ENCODE measurements around the gene GAS7.

The GAS7 gene

DNA sequence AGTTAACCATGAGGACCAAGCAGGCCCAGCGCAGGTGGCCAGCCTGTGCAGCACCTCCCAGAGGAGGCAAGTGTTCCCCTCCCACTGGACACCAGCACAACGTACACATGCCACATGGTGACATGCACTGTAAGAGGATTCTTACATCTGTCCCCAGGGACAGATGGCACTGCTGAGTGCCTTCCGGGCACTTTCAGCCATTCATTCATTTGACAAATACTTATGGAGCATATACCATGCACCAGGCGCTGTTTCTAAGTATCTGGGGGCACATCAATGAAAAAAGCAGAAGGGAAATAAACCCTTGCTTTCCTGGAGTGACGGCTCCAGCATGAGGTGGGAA, 79.6 kb downstream of the GAS7 start:
- H3K27ac ChIP-seq: peak overlapping the region; percentile 70; the same call in 1 of the 2 replicates
- H3K36me3 ChIP-seq (ENCODE audit: insufficient read depth): no peaks in the 10 kb centered on the region
- peaks cover 23% of the 10 kb centered on the region for H3K4me1 ChIP-seq (ENCODE audit: low read depth, poor library complexity, severe bottlenecking)
- H3K4me2 ChIP-seq: no peak overlapping the region
- TF ChIP-seq, protein P1, sequence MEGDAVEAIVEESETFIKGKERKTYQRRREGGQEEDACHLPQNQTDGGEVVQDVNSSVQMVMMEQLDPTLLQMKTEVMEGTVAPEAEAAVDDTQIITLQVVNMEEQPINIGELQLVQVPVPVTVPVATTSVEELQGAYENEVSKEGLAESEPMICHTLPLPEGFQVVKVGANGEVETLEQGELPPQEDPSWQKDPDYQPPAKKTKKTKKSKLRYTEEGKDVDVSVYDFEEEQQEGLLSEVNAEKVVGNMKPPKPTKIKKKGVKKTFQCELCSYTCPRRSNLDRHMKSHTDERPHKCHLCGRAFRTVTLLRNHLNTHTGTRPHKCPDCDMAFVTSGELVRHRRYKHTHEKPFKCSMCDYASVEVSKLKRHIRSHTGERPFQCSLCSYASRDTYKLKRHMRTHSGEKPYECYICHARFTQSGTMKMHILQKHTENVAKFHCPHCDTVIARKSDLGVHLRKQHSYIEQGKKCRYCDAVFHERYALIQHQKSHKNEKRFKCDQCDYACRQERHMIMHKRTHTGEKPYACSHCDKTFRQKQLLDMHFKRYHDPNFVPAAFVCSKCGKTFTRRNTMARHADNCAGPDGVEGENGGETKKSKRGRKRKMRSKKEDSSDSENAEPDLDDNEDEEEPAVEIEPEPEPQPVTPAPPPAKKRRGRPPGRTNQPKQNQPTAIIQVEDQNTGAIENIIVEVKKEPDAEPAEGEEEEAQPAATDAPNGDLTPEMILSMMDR (conservative IDR thresholded peaks at IDR 0.05; ENCODE audit: low read depth, low read length): no peak
- no peaks in the 10 kb centered on the region for H4K20me1 ChIP-seq (ENCODE audit: insufficient read depth)
- H3K79me2 ChIP-seq (ENCODE audit: insufficient read depth, low read depth): no peaks in the 10 kb centered on the region
- no peaks in the 10 kb centered on the region for H3K27me3 ChIP-seq (ENCODE audit: insufficient read depth, low read depth)
- no peak overlapping the region for H3K4me3 ChIP-seq (IDR thresholded peaks at IDR 0.05; ENCODE audit: insufficient read depth, low read depth, low read length)
- H3K9ac ChIP-seq: no peak overlapping the region
- no peak overlapping the region for H2AFZ ChIP-seq (ENCODE audit: low read depth)

DNA sequence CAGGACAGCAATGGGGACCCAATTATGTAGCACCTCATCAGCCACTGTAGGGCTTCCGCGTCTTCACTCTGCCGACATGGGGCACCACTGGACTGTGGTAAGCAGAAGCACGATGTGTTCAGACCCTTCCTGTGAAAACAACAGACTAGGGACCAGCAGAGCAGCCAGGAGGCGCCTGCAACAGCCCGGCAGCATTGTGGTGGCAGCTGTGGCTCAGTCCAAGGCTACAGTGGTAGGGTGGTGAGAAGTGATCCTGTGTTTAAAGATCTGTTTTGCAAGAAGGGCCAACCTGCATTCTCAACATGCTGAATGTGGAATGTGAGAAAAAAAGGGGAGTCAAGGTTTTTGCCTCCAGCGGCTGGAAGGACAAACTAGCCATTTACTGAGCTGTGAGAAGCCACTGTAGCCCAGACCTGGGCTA, 80.8 kb downstream of the GAS7 start:
- TF ChIP-seq, protein P1 (conservative IDR thresholded peaks at IDR 0.05; ENCODE audit: low read depth, low read length): no peak
- Histone ChIP-seq H3K27ac (no peak overlapping the region), H3K4me3 (IDR thresholded peaks at IDR 0.05; ENCODE audit: insufficient read depth, low read depth, low read length) (no peak overlapping the region), H2AFZ (ENCODE audit: low read depth) (no peak overlapping the region), H3K27me3 (ENCODE audit: insufficient read depth, low read depth) (no peaks in the 10 kb centered on the region), H3K4me1 (ENCODE audit: low read depth, poor library complexity, severe bottlenecking) (peaks cover 23% of the 10 kb centered on the region), H3K9ac (no peak overlapping the region), H3K4me2 (no peak overlapping the region), H3K36me3 (ENCODE audit: insufficient read depth) (no peaks in the 10 kb centered on the region), H4K20me1 (ENCODE audit: insufficient read depth) (no peaks in the 10 kb centered on the region), H3K79me2 (ENCODE audit: insufficient read depth, low read depth) (no peaks in the 10 kb centered on the region)

DNA sequence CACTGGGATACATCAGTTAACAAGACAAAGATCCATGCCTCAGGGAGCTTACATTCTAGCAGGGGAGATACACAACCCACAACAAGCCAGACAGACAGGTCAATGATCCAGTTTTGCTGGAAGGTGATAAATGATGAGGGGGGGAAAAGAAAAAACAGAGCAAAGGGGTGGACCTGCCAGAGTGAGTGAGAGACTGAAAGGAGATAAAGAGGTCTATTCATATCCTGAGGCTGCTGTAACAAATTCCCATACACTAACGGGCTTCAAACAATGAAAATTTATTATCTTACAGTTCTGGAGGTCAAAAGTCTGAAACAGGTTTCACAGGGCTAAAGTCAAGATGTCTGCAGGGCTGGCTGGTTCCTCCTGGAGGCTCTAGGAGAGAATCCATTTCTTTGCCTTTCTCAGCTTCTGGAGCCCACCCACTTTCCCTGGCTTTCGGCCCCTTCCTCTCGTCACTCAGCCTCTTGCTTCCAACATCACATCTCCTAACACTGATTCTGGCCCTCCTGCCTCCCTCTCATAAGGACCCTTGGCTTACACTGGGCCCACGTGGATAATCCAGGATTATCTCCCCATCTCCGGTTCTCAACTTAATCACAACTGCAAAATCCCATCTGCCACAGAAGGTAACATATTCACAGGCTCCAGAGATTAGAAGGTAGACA, 81.5 kb downstream of the GAS7 start:
- Histone ChIP-seq H3K36me3 (ENCODE audit: insufficient read depth) (no peaks in the 10 kb centered on the region), H3K27ac (no peak overlapping the region), H3K4me3 (IDR thresholded peaks at IDR 0.05; ENCODE audit: insufficient read depth, low read depth, low read length) (no peak overlapping the region), H3K27me3 (ENCODE audit: insufficient read depth, low read depth) (no peaks in the 10 kb centered on the region), H3K4me2 (no peak overlapping the region), H3K79me2 (ENCODE audit: insufficient read depth, low read depth) (no peaks in the 10 kb centered on the region), H4K20me1 (ENCODE audit: insufficient read depth) (no peaks in the 10 kb centered on the region), H2AFZ (ENCODE audit: low read depth) (no peak overlapping the region), H3K4me1 (ENCODE audit: low read depth, poor library complexity, severe bottlenecking) (peaks cover 23% of the 10 kb centered on the region), H3K9ac (no peak overlapping the region)
- TF ChIP-seq, protein P1 (conservative IDR thresholded peaks at IDR 0.05; ENCODE audit: low read depth, low read length): no peak

DNA sequence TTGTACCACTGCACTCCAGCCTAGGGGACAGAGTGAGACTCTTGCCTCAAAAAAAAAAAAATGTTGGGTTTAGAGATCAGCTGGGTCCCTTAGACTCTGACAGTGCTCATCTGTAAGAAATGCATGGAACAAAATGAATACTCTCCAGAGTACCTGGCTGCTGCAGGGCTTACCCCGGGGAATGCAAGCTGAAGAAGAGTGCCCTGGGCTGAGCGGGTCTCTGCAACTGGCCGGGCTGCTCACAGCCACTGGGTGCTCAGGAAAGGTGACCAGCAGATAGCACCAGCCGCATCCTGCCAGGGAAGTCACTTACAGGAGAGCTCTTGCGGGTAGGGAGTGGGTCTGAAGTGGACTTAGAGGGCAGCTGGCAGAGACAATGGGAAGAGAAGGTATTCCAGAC, 82.1 kb downstream of the GAS7 start:
- H2AFZ ChIP-seq (ENCODE audit: low read depth): no peak overlapping the region
- no peak overlapping the region for H3K4me2 ChIP-seq
- no peaks in the 10 kb centered on the region for H3K27me3 ChIP-seq (ENCODE audit: insufficient read depth, low read depth)
- no peak overlapping the region for H3K4me3 ChIP-seq (IDR thresholded peaks at IDR 0.05; ENCODE audit: insufficient read depth, low read depth, low read length)
- H3K9ac ChIP-seq: no peak overlapping the region
- H3K36me3 ChIP-seq (ENCODE audit: insufficient read depth): no peaks in the 10 kb centered on the region
- no peaks in the 10 kb centered on the region for H4K20me1 ChIP-seq (ENCODE audit: insufficient read depth)
- no peak overlapping the region for H3K27ac ChIP-seq
- TF ChIP-seq, protein P1 (conservative IDR thresholded peaks at IDR 0.05; ENCODE audit: low read depth, low read length): no peak
- no peaks in the 10 kb centered on the region for H3K79me2 ChIP-seq (ENCODE audit: insufficient read depth, low read depth)
- H3K4me1 ChIP-seq (ENCODE audit: low read depth, poor library complexity, severe bottlenecking): peaks cover 20% of the 10 kb centered on the region

Measured in KMS-11 (cell line).